ENCODE measurements around the gene CNTN1.

CNTN1 gene

GRCh38 chr12:40691913-40692764, at the start of gene CNTN1:
Gene CNTN1 (plus strand): TSS chr12:40692439.
- no peak for TF ChIP-seq CTCF (IDR thresholded peaks at IDR 0.05)

GRCh38 chr12:40643506-40643905, 48.7 kb upstream of the CNTN1 start:
- TF ChIP-seq CTCF (IDR thresholded peaks at IDR 0.05): no peak

GRCh38 chr12:40643976-40644375, 48.3 kb upstream of the CNTN1 start:
- TF ChIP-seq CTCF (IDR thresholded peaks at IDR 0.05): no peak

GRCh38 chr12:40644708-40645107, 47.5 kb upstream of the CNTN1 start:
- TF ChIP-seq CTCF (IDR thresholded peaks at IDR 0.05): no peak

GRCh38 chr12:40645361-40645760, 46.9 kb upstream of the CNTN1 start:
- no peak for TF ChIP-seq CTCF (IDR thresholded peaks at IDR 0.05)

- no peak for TF ChIP-seq CTCF (IDR thresholded peaks at IDR 0.05)
Observed at GRCh38 chr12:40646456-40646855, 45.8 kb upstream of the CNTN1 start.

- TF ChIP-seq CTCF (IDR thresholded peaks at IDR 0.05): no peak
Observed at GRCh38 chr12:40646911-40647310, 45.3 kb upstream of the CNTN1 start.
